Thoracic aorta (tissue), 2 donors: ENCODE measurements around the gene USP31. TPM values are rescaled to one million over a fixed set of nuclear protein-coding genes. Genes with fewer than 3 reads are reported as not detected.

Source experiments
- ATAC-seq: fragments of 150-250 bp; one replicate; pipeline ENCODE4 v1.8.0; 2017; ENCODE audit warnings: low read depth; ENCODE audit not compliant: insufficient number of reproducible peaks, low FRiP score
- DNase-seq: peaks from one replicate; pipeline ENCODE4 v3.0.0-alpha.2; 2020; ENCODE audit warnings: low spot score
- H3K27ac ChIP-seq, 2 donors: fragments of 200-600 bp; sonication (generic); 1 replicate in 1 of 2; 2 replicates in 1 of 2; pipeline ENCODE4 v1.5.1; 2016; ENCODE audit warnings: mild to moderate bottlenecking in 2 of 2, moderate library complexity in 2 of 2
- H3K27me3 ChIP-seq: fragments of 200-600 bp; sonication (generic); replicated peaks from 2 replicates; pipeline ENCODE4 v1.6.0; 2016; ENCODE audit warnings: mild to moderate bottlenecking; ENCODE audit not compliant: insufficient read depth
- H3K36me3 ChIP-seq: fragments of 200-600 bp; sonication (generic); one replicate; pipeline ENCODE4 v1.5.1; 2016
- H3K4me1 ChIP-seq, 2 donors: fragments of 200-600 bp; sonication (generic); 1 replicate in 1 of 2; 2 replicates in 1 of 2; pipeline versions ENCODE4 v1.5.1 to v1.6.0; 2016; ENCODE audit warnings: low read depth in 2 of 2, mild to moderate bottlenecking in 1 of 2; ENCODE audit not compliant: control insufficient read depth in 1 of 2
- H3K4me3 ChIP-seq: fragments of 200-600 bp; sonication (generic); 2 replicates; pipeline ENCODE4 v1.5.1; 2016; ENCODE audit warnings: mild to moderate bottlenecking
- H3K9me3 ChIP-seq: fragments of 200-600 bp; sonication (generic); 2 replicates; pipeline ENCODE4 v1.5.1; 2016
- total RNA-seq, 2 donors: library from RNA; depleted of rRNA; stranded (reverse); fragments of >200 nt; gene quantifications; one replicate each; pipeline versions ENCODE4 v1.1.0 to v1.2.3, GENCODE V29; 2016
- TF ChIP-seq, protein P1 (sequence below): fragments of 200-600 bp; sonication (generic); IDR thresholded peaks from one replicate; pipeline ENCODE4 v1.5.1; 2019; ENCODE audit warnings: antibody characterized with exemption

USP31 gene
- total RNA-seq, 2 donors from 2014 or later, result 19.6 to 25.0 TPM

DNA sequence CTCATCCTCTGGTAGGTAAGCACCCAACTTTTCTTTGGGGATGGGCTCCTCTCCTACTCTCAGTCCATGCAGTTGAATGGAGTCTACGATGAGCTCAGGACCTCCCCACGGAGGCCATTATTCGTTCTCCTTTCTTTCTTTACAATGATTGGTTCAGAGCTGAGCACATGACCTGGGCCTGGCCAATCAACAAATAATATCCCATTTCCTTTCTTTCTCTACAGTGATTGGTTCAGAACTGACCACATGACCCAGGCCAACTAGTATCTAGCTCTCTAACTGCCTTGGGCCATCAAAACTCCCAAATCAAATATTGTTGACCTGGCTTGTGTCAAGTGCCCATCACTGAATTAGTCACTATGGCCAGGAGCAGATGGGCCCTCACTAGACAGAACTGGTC lies 129.2 kb downstream of the USP31 start:
- Histone ChIP-seq H3K36me3 (no peaks in the 10 kb centered on the region), H3K4me1 (no peaks in the 10 kb centered on the region), H3K27ac (no peak overlapping the region), H3K9me3 (no peaks in the 10 kb centered on the region), H3K4me3 (no peak overlapping the region), H3K27me3 (no peaks in the 10 kb centered on the region)
- TF ChIP-seq, protein P1, sequence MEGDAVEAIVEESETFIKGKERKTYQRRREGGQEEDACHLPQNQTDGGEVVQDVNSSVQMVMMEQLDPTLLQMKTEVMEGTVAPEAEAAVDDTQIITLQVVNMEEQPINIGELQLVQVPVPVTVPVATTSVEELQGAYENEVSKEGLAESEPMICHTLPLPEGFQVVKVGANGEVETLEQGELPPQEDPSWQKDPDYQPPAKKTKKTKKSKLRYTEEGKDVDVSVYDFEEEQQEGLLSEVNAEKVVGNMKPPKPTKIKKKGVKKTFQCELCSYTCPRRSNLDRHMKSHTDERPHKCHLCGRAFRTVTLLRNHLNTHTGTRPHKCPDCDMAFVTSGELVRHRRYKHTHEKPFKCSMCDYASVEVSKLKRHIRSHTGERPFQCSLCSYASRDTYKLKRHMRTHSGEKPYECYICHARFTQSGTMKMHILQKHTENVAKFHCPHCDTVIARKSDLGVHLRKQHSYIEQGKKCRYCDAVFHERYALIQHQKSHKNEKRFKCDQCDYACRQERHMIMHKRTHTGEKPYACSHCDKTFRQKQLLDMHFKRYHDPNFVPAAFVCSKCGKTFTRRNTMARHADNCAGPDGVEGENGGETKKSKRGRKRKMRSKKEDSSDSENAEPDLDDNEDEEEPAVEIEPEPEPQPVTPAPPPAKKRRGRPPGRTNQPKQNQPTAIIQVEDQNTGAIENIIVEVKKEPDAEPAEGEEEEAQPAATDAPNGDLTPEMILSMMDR, result no peak
- DNase-seq, result no peak
- no peak for ATAC-seq

DNA sequence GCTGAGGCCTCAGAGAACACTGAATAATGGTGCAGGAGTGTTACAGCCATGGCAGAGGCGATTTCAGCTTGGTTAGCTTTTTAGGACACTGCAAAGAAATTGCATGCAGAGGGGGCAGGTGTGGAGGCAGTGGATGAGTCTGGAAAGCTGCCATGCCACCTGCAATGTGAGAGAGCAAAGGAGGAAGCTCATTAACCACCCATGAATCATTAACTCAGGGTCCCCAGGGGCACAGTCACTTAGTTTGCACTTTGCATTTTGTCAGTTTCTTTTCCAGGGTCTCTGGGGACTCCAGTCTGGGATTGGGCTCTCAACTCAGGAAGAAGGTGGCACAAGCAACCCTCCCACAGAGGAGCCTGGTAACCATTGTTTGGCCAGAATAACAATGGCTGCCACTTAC lies 132.9 kb downstream of the USP31 start:
- no peak overlapping the region for H3K4me3 ChIP-seq
- H3K27ac ChIP-seq, result no peak overlapping the region
- no peaks in the 10 kb centered on the region for H3K4me1 ChIP-seq
- DNase-seq (no peak), ATAC-seq (no peak)
- H3K36me3 ChIP-seq, result no peaks in the 10 kb centered on the region
- H3K27me3 ChIP-seq, result no peaks in the 10 kb centered on the region
- H3K9me3 ChIP-seq, result no peaks in the 10 kb centered on the region
- TF ChIP-seq, protein P1, result no peak

DNA sequence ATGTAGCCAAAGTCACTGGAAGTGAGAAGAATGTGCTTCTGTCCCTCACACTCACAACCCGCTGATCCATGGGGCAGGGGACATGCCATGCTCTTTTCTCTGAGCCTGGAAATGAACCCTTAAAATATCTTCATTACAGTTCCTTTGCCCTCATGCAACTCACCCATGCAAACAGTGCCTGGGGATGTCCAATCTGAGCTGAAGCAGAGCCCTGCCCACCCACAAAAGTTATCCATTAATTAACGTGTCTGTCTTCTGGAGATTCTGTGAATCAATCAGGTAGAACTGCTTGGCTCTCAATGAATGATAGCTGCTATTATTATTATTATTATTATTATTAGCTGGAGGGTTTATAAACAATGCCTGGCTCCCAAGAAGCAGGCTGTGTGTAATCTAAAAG lies 133.7 kb downstream of the USP31 start:
- Histone ChIP-seq H3K36me3 (no peaks in the 10 kb centered on the region), H3K27me3 (no peaks in the 10 kb centered on the region), H3K27ac (no peak overlapping the region), H3K4me3 (no peak overlapping the region), H3K9me3 (no peaks in the 10 kb centered on the region), H3K4me1 (no peaks in the 10 kb centered on the region)
- DNase-seq (no peak), ATAC-seq (no peak)
- TF ChIP-seq, protein P1, result no peak

- no peak for DNase-seq
- ATAC-seq, result no peak
- TF ChIP-seq, protein P1, result no peak
- Histone ChIP-seq H3K27ac (no peak overlapping the region), H3K9me3 (no peaks in the 10 kb centered on the region), H3K27me3 (no peaks in the 10 kb centered on the region), H3K4me1 (no peaks in the 10 kb centered on the region), H3K36me3 (no peaks in the 10 kb centered on the region), H3K4me3 (no peak overlapping the region)
Measured at GRCh38 chr16:23014592-23014991, 134.7 kb downstream of the USP31 start.

Other genes with a start within 250 kb of the USP31 start
- gene SCNN1G, start 33.3 kb upstream of the USP31 start, total RNA-seq, result not detected
- 1 to 10 TPM in 1 of 2 donors, not detected in 1; 1.1 TPM for gene SCNN1B, start 152.8 kb upstream of the USP31 start, total RNA-seq